Mesenchymal stem cell (in vitro differentiated cells and primary cell): ENCODE results near the gene PICALM.

Source experiments
- DNase-seq: peaks from one replicate; pipeline ENCODE4 v3.0.0-alpha.2; 2013
- H2AFZ ChIP-seq: one replicate; pipeline ENCODE4 v1.6.1; 2013; ENCODE audit warnings: low read depth, mild to moderate bottlenecking, control low read depth, inconsistent platforms, low read length, moderate library complexity
- H2AK5ac ChIP-seq: 2 replicates; pipeline ENCODE4 v1.6.1; 2013; ENCODE audit warnings: low read length, moderate library complexity, mild to moderate bottlenecking, inconsistent platforms; ENCODE audit not compliant: severe bottlenecking
- H2BK120ac ChIP-seq: one replicate; pipeline ENCODE4 v1.6.1; 2013; ENCODE audit warnings: low read depth, mild to moderate bottlenecking, inconsistent platforms, low read length, moderate library complexity
- H2BK12ac ChIP-seq, 2 experiments: one replicate each; pipeline ENCODE4 v1.6.1; 2013; ENCODE audit warnings: inconsistent platforms in 2 of 2, low read length in 2 of 2, mild to moderate bottlenecking in 2 of 2, moderate library complexity in 2 of 2, control low read depth in 1 of 2
- H2BK15ac ChIP-seq: one replicate; pipeline ENCODE4 v1.6.1; 2013; ENCODE audit warnings: mild to moderate bottlenecking, low read depth, inconsistent platforms; ENCODE audit not compliant: poor library complexity, severe bottlenecking
- H2BK5ac ChIP-seq: 2 replicates; pipeline ENCODE4 v1.6.1; 2013; ENCODE audit warnings: low read depth, mild to moderate bottlenecking, low read length, control low read depth, inconsistent platforms; ENCODE audit not compliant: poor library complexity, severe bottlenecking
- H3K14ac ChIP-seq, 2 experiments: one replicate each; pipeline ENCODE4 v1.6.1; 2013; ENCODE audit warnings: inconsistent platforms in 2 of 2, low read length in 2 of 2, control low read depth in 1 of 2, mild to moderate bottlenecking in 1 of 2, moderate library complexity in 1 of 2
- H3K18ac ChIP-seq, 2 experiments: one replicate each; pipeline ENCODE4 v1.6.1; 2013; ENCODE audit warnings: inconsistent platforms in 2 of 2, low read length in 2 of 2, control low read depth in 1 of 2, low read depth in 1 of 2, mild to moderate bottlenecking in 1 of 2
- H3K23ac ChIP-seq, 2 experiments: one replicate each; pipeline ENCODE4 v1.6.1; 2013; ENCODE audit warnings: inconsistent platforms in 2 of 2, low read length in 2 of 2, mild to moderate bottlenecking in 2 of 2, moderate library complexity in 2 of 2, control low read depth in 1 of 2
- H3K27ac ChIP-seq: 2 replicates; pipeline ENCODE4 v1.5.1; 2013; ENCODE audit warnings: mild to moderate bottlenecking, moderate library complexity, low read length, control low read depth, inconsistent platforms; ENCODE audit not compliant: poor library complexity, severe bottlenecking
- H3K27me3 ChIP-seq, 2 experiments: 2 replicates each; pipeline versions ENCODE4 v1.6.1 to v1.7.0; 2013; ENCODE audit warnings: low read length in 2 of 2, mild to moderate bottlenecking in 2 of 2, moderate library complexity in 2 of 2, control low read depth in 1 of 2, inconsistent platforms in 1 of 2; ENCODE audit not compliant: control insufficient read depth in 1 of 2, insufficient read depth in 1 of 2
- H3K36me3 ChIP-seq, 2 experiments: 2 replicates each; pipeline versions ENCODE4 v1.6.1 to v1.7.0; 2013; ENCODE audit warnings: low read length in 2 of 2, control low read depth in 1 of 2, inconsistent platforms in 1 of 2, low read depth in 1 of 2, mild to moderate bottlenecking in 1 of 2; ENCODE audit not compliant: insufficient read depth in 2 of 2, control insufficient read depth in 1 of 2
- H3K4ac ChIP-seq, 2 experiments: one replicate each; pipeline ENCODE4 v1.6.1; 2013; ENCODE audit warnings: inconsistent platforms in 2 of 2, low read length in 2 of 2, mild to moderate bottlenecking in 2 of 2, moderate library complexity in 2 of 2, control low read depth in 1 of 2, low read depth in 1 of 2
- H3K4me1 ChIP-seq: 2 replicates; pipeline ENCODE4 v1.6.1; 2013; ENCODE audit warnings: low read depth, low read length, control low read depth; ENCODE audit not compliant: control insufficient read depth, insufficient read depth
- H3K4me2 ChIP-seq: 2 replicates; pipeline ENCODE4 v1.6.1; 2013; ENCODE audit warnings: low read length, mild to moderate bottlenecking, inconsistent platforms; ENCODE audit not compliant: poor library complexity, severe bottlenecking
- H3K4me3 ChIP-seq, 2 experiments: 2 replicates each; pipeline versions ENCODE4 v1.5.1 to v1.7.0; 2013; ENCODE audit warnings: low read length in 2 of 2, mild to moderate bottlenecking in 2 of 2, control low read depth in 1 of 2, low read depth in 1 of 2; ENCODE audit not compliant: insufficient read depth in 1 of 2
- H3K79me1 ChIP-seq: replicated peaks from 2 replicates; pipeline ENCODE4 v1.6.1; 2013; ENCODE audit warnings: mild to moderate bottlenecking, control low read depth, low read length, inconsistent platforms; ENCODE audit not compliant: poor library complexity, severe bottlenecking
- H3K9ac ChIP-seq: 2 replicates; pipeline ENCODE4 v1.7.0; 2013; ENCODE audit warnings: mild to moderate bottlenecking, low read length, moderate library complexity
- H3K9me3 ChIP-seq: 2 replicates; pipeline ENCODE4 v1.7.0; 2013; ENCODE audit warnings: mild to moderate bottlenecking, low read length; ENCODE audit not compliant: control insufficient read depth
- H4K8ac ChIP-seq: one replicate; pipeline ENCODE4 v1.6.1; 2013; ENCODE audit warnings: inconsistent platforms, mild to moderate bottlenecking, low read length, moderate library complexity
- H4K91ac ChIP-seq: one replicate; pipeline ENCODE4 v1.6.1; 2013; ENCODE audit warnings: mild to moderate bottlenecking, low read length, inconsistent platforms
- WGBS: methylation state at CpG from one replicate; pipeline ENCODE4 v1.1.7; 2013; ENCODE audit warnings: mixed read lengths; 5-methylcytosine and 5-hydroxymethylcytosine counted together

PICALM gene

DNA sequence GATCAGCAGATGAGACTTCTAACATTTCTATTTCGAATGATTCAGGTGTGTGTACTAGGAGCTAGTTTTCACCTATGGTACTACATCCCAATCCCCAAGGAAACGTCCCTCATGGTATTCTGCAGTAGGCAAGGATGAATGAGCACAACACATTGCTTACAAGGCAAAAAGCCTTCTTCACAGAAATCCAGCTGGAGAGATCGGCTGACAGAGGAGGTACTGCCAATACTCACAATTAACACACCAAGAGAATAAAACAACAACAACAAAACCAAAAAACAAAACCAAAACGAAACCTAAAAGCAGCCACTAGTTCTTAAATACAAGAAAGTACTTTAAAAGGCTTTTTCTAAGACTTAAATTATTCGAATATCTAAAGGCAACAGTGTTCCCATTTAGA, 101.4 kb downstream of the PICALM start:
- Histone ChIP-seq H3K4me2 (no peak overlapping the region), H3K23ac (no peak overlapping the region), H4K91ac (no peak overlapping the region), H3K79me1 (peaks cover 4% of the 10 kb centered on the region), H3K27me3 (no peaks in the 10 kb centered on the region), H3K36me3 (peaks cover 21 to 78% of the 10 kb centered on the region in 2 experiments), H3K14ac (no peak overlapping the region), H2AFZ (no peak overlapping the region), H3K4me1 (peaks cover 2% of the 10 kb centered on the region), H2AK5ac (no peak overlapping the region), H3K18ac (no peak overlapping the region), H3K4me3 (no peak overlapping the region), H3K9me3 (no peaks in the 10 kb centered on the region), H4K8ac (no peak overlapping the region), H3K27ac (no peak overlapping the region), H3K4ac (no peak overlapping the region), H3K9ac (no peak overlapping the region), H2BK120ac (no peak overlapping the region), H2BK5ac (no peak overlapping the region), H2BK15ac (no peak overlapping the region), H2BK12ac (no peak overlapping the region)
- DNase-seq = no peak
- 85% methylated on average over 5 of the region's 5 CpGs for WGBS

DNA sequence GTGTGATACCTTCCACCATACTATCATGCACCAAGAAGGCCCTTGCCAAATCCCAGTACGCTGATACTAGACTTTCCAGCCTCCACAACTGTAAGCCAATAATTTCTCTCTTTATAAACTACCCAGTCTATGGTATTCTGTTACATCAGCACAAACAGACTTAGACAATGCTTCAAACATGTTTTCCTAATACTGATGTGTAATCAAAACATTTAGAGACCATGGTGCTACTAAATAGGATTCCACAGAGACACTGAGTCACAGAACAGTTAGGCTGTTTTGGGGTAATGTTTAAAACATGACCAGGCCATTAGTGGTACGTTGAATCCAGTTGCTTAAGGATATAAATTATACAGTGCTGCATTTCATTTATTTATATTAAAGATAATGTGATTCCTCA, 103.7 kb downstream of the PICALM start:
- Histone ChIP-seq H2AK5ac (no peak overlapping the region), H2BK12ac (no peak overlapping the region), H3K4me1 (peaks cover 2% of the 10 kb centered on the region), H3K4me2 (no peak overlapping the region), H4K91ac (no peak overlapping the region), H3K27me3 (no peaks in the 10 kb centered on the region), H3K27ac (no peak overlapping the region), H3K18ac (no peak overlapping the region), H3K23ac (no peak overlapping the region), H2BK5ac (no peak overlapping the region), H4K8ac (no peak overlapping the region), H3K4ac (no peak overlapping the region), H2BK15ac (no peak overlapping the region), H3K9ac (peak overlapping the region; percentile 38), H3K4me3 (no peak overlapping the region), H2AFZ (no peak overlapping the region), H3K36me3 (peaks cover 13 to 77% of the 10 kb centered on the region in 2 experiments), H2BK120ac (no peak overlapping the region), H3K14ac (no peak overlapping the region), H3K79me1 (peaks cover 4% of the 10 kb centered on the region), H3K9me3 (no peaks in the 10 kb centered on the region)
- DNase-seq = peak; percentile 66
- 100% methylated on average over 1 of the region's 2 CpGs for WGBS

DNA sequence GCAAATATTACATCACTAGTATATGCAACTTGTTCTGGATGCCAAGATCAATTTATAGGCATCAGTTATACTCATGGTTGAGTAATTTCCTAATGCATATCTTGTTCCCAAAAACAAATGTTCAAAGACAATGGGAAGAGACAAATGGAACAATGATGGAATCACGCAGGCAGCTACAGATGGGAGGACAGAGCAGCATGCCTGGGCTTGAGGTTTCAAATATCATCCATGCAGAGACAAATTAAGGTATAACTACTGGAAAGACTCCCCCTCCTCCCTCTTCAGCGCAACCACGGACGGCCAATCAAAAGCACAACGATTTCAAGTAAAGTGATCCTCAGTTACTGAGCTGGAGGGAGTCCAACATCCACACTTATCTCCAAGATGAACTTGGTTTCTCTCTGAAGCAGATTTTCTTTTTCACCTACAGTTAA, 106.9 kb downstream of the PICALM start:
- no peak overlapping the region for H3K9ac ChIP-seq

DNA sequence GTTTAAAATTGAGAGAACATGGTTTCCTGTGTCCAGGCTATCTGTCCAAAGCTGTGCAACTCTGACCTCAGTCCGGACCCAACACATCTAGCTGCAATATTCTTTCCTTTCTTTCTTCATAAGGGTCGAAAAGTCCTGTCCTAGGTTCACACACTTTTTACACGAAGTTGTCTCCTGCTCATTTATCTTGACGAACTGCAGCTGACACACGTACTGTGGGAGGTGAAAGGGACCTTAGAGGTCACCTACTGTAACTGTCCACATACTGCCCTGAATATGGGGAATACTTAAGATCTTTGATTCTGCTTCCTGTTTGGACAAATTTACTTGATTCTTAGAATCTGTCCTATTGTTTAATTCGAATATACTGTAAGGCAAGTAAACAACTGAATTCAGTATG, 107.8 kb downstream of the PICALM start:
- H2AFZ ChIP-seq = no peak overlapping the region
- WGBS = 69% methylated on average over 6 of the region's 6 CpGs
- DNase-seq = no peak
- no peaks in the 10 kb centered on the region for H3K27me3 ChIP-seq
- no peak overlapping the region for H3K9ac ChIP-seq
- H3K14ac ChIP-seq = no peak overlapping the region
- H3K23ac ChIP-seq = no peak overlapping the region
- no peak overlapping the region for H2BK15ac ChIP-seq
- no peak overlapping the region for H4K91ac ChIP-seq
- peaks cover 6% of the 10 kb centered on the region for H3K79me1 ChIP-seq
- no peak overlapping the region for H3K18ac ChIP-seq
- peaks cover 19 to 86% of the 10 kb centered on the region in 2 experiments for H3K36me3 ChIP-seq
- no peaks in the 10 kb centered on the region for H3K9me3 ChIP-seq
- no peak overlapping the region for H2BK12ac ChIP-seq
- no peak overlapping the region for H2BK5ac ChIP-seq
- no peak overlapping the region for H3K4ac ChIP-seq
- no peak overlapping the region for H2AK5ac ChIP-seq
- no peak overlapping the region for H2BK120ac ChIP-seq
- H3K4me2 ChIP-seq = no peak overlapping the region
- H3K4me3 ChIP-seq = no peak overlapping the region
- peaks cover 7% of the 10 kb centered on the region for H3K4me1 ChIP-seq
- H4K8ac ChIP-seq = no peak overlapping the region
- no peak overlapping the region for H3K27ac ChIP-seq

More for the DNA sequence above, 106.9 kb downstream of the PICALM start:
- Histone ChIP-seq H2AFZ (no peak overlapping the region), H3K4ac (no peak overlapping the region), H4K91ac (no peak overlapping the region), H3K79me1 (peaks cover 6% of the 10 kb centered on the region), H3K27me3 (no peaks in the 10 kb centered on the region), H3K4me2 (no peak overlapping the region), H2AK5ac (no peak overlapping the region), H3K14ac (no peak overlapping the region), H2BK12ac (no peak overlapping the region), H2BK5ac (no peak overlapping the region), H3K36me3 (peaks cover 15 to 86% of the 10 kb centered on the region in 2 experiments), H3K27ac (no peak overlapping the region), H3K4me3 (no peak overlapping the region), H2BK15ac (no peak overlapping the region), H3K18ac (no peak overlapping the region), H3K23ac (no peak overlapping the region), H3K9me3 (no peaks in the 10 kb centered on the region), H3K4me1 (peaks cover 5% of the 10 kb centered on the region), H4K8ac (no peak overlapping the region), H2BK120ac (no peak overlapping the region)
- no peak for DNase-seq
- WGBS = 87% methylated on average over 5 of the region's 5 CpGs
